ENCODE results near the gene ATG7. TPM values are rescaled to one million over a fixed set of nuclear protein-coding genes. Genes with fewer than 3 reads are reported as not detected.
"Not testable (repeated sequence)": the region's sequence is repeated elsewhere in the genome, so short reads cannot be mapped to it uniquely, and the experiment has no call there.

The ATG7 gene
- total RNA-seq, 1 donor from 2014 or later = 48.5 TPM

DNA sequence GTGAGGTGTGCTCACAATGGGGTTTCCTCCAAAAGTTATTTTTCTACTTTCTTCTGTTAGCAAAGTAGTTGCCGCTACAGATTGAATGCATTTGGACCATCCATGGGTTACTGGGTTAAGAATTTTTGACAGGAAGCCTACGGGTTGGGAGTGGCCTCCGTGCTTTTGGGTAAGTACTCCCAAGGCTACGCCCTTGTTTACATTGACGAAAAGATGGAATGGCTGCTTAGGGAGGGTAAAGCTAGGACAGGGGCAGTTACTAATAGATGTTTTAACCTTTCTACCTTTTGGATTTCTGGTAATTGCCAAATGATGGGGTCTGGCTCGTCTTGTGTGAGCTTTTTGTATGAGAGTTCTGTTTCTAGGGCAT lies 20.4 kb upstream of the ATG7 start:
- Histone ChIP-seq H3K4me1 (no peaks in the 10 kb centered on the region), H3K4me3 (no peak overlapping the region), H3K27ac (no peak overlapping the region), H3K9me3 (no peaks in the 10 kb centered on the region), H3K36me3 (peaks cover 2 to 7% of the 10 kb centered on the region in 2 donors), H3K27me3 (no peaks in the 10 kb centered on the region)
- peak in 1 of 2 donors; percentile 2 for DNase-seq (ENCODE audit: low spot score in 2 of 2)
- intact Hi-C loops (cut with DNase I) = no loop called here
- TF ChIP-seq, protein P1, sequence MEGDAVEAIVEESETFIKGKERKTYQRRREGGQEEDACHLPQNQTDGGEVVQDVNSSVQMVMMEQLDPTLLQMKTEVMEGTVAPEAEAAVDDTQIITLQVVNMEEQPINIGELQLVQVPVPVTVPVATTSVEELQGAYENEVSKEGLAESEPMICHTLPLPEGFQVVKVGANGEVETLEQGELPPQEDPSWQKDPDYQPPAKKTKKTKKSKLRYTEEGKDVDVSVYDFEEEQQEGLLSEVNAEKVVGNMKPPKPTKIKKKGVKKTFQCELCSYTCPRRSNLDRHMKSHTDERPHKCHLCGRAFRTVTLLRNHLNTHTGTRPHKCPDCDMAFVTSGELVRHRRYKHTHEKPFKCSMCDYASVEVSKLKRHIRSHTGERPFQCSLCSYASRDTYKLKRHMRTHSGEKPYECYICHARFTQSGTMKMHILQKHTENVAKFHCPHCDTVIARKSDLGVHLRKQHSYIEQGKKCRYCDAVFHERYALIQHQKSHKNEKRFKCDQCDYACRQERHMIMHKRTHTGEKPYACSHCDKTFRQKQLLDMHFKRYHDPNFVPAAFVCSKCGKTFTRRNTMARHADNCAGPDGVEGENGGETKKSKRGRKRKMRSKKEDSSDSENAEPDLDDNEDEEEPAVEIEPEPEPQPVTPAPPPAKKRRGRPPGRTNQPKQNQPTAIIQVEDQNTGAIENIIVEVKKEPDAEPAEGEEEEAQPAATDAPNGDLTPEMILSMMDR (IDR thresholded peaks at IDR 0.05) = no peak

DNA sequence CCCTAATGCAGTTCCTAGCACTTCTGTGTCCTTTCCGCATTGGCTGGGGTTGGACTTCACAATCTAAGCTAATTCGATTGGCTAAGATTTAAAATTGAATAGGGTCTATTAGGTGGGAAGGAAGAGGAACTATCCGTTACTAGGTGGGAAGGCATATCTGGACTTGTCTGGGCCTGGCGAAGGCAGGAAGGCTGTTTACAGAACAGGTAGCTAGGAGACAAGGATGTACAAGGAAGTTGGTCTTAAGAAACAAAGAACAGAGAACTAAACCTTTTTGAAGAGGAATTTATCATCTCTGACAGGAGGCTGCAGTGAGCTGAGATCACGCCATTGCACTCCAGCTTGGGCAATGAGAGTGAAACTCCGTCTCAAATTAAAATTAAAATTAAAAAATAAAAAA lies 17.3 kb upstream of the ATG7 start:
- no peaks in the 10 kb centered on the region for H3K4me1 ChIP-seq
- H3K9me3 ChIP-seq = no peaks in the 10 kb centered on the region
- intact Hi-C loops (cut with DNase I) = no loop called here
- no peak overlapping the region for H3K27ac ChIP-seq
- H3K4me3 ChIP-seq = no peak overlapping the region
- H3K27me3 ChIP-seq = no peaks in the 10 kb centered on the region
- TF ChIP-seq, protein P1 (IDR thresholded peaks at IDR 0.05) = no peak
- peak in 1 of 2 donors; percentile 1 for DNase-seq (ENCODE audit: low spot score in 2 of 2)
- H3K36me3 ChIP-seq = peaks cover 12 to 16% of the 10 kb centered on the region in 2 donors

GRCh38 chr3:11255537-11255936 lies 16.7 kb upstream of the ATG7 start:
- H3K9me3 ChIP-seq; H3K4me1 ChIP-seq; intact Hi-C loops (cut with DNase I); H3K27ac ChIP-seq; H3K27me3 ChIP-seq; H3K4me3 ChIP-seq: not testable (repeated sequence)
- H3K36me3 ChIP-seq = peaks cover 18 to 23% of the 10 kb centered on the region in 2 donors
- DNase-seq (ENCODE audit: low spot score in 2 of 2) = peak in 1 of 2 donors; percentile 21

DNA sequence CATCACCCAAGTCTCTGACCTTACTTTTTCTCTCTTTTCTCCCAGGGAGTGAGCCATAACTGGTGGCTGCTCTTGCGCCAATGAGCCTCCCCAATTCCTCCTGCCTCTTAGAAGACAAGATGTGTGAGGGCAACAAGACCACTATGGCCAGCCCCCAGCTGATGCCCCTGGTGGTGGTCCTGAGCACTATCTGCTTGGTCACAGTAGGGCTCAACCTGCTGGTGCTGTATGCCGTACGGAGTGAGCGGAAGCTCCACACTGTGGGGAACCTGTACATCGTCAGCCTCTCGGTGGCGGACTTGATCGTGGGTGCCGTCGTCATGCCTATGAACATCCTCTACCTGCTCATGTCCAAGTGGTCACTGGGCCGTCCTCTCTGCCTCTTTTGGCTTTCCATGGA lies 13.2 kb upstream of the ATG7 start:
- Histone ChIP-seq H3K9me3 (no peaks in the 10 kb centered on the region), H3K4me1 (no peaks in the 10 kb centered on the region), H3K36me3 (peaks cover 19 to 38% of the 10 kb centered on the region in 2 donors), H3K27me3 (no peaks in the 10 kb centered on the region), H3K4me3 (no peak overlapping the region), H3K27ac (no peak overlapping the region)
- TF ChIP-seq, protein P1 (IDR thresholded peaks at IDR 0.05) = no peak
- intact Hi-C loops (cut with DNase I) = no loop called here
- no peak for DNase-seq (ENCODE audit: low spot score in 2 of 2)

- intact Hi-C loops (cut with DNase I) = no loop called here
- DNase-seq (ENCODE audit: low spot score in 2 of 2) = no peak
- TF ChIP-seq, protein P1 (IDR thresholded peaks at IDR 0.05) = no peak
- no peak overlapping the region for H3K27ac ChIP-seq
- H3K27me3 ChIP-seq = no peaks in the 10 kb centered on the region
- no peak overlapping the region for H3K4me3 ChIP-seq
- no peaks in the 10 kb centered on the region for H3K4me1 ChIP-seq
- H3K9me3 ChIP-seq = no peaks in the 10 kb centered on the region
- peaks cover 19 to 31% of the 10 kb centered on the region in 2 donors for H3K36me3 ChIP-seq
These were observed 11.7 kb upstream of the ATG7 start for GRCh38 chr3:11260460-11260859.

DNA sequence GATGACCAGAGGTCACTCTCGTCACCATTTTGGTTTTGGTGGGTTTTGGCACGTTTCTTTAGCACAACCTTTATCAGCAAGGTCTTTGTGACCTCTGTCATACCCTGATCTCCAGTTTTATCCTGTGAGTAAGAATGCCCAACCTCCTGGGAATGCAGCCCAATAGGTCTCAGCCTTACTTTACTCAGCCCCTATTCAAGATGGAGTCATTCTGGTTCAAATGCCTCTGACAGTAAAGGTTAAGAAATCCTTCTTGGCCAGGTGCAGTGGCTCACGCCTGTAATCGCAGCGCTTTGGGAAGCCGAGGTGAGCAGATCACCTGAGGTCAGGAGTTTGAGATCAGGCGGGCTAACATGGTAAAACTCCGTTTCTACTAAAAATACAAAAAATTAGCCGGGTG lies 3.2 kb upstream of the ATG7 start:
- Histone ChIP-seq H3K27me3 (no peaks in the 10 kb centered on the region), H3K9me3 (no peaks in the 10 kb centered on the region), H3K27ac (no peak overlapping the region), H3K36me3 (no peaks in the 10 kb centered on the region), H3K4me1 (peaks cover 8 to 17% of the 10 kb centered on the region in 2 donors), H3K4me3 (no peak overlapping the region)
- no peak for DNase-seq (ENCODE audit: low spot score in 2 of 2)
- TF ChIP-seq, protein P1 (IDR thresholded peaks at IDR 0.05) = no peak
- intact Hi-C loops (cut with DNase I) = no loop called here

Data from ascending aorta (tissue), 2 donors.